HG03280 (cell line): Measurements from ENCODE around the gene GRK3.
"Not testable (repeated sequence)": the region's sequence is repeated elsewhere in the genome, so short reads cannot be mapped to it uniquely, and the experiment has no call there.

Experiments
- ATAC-seq: cut with Tn5 transposase; IDR thresholded peaks from one replicate; pipeline ENCODE4 v1.9.1; 2021; ENCODE audit warnings: mild to moderate bottlenecking, moderate library complexity; ENCODE audit not compliant: unreplicated experiment

GRK3 gene

DNA sequence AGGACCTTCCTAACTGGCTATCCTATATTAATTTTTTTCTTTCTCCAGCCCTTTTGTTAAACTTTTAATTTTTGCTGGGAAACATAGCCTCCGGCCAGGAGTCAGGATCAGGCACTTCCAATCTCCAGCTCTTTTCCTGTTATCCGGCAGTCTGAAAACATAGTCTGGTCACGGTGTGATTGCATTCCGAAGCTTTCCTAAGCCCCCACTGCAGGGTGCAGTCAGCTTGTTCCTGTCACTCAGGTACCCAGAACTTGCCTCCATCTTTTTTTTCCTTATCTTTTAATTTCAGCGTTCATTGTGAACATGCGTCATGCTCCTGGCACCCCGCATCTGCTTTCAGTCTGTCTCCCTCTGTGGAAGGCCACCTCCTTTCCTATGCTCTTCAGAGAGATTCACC, 59.4 kb downstream of the GRK3 start:
- ATAC-seq = no peak

GRCh38 chr22:25624476-25624875, 60.0 kb downstream of the GRK3 start:
- no peak for ATAC-seq

GRCh38 chr22:25625747-25626623, 61.5 kb downstream of the GRK3 start:
- ATAC-seq = not testable (repeated sequence)

- no peak for ATAC-seq
Measured at GRCh38 chr22:25626624-25626990, 62.1 kb downstream of the GRK3 start.

GRCh38 chr22:25627271-25627852, 62.9 kb downstream of the GRK3 start:
- no peak for ATAC-seq

- no peak for ATAC-seq
Measured at GRCh38 chr22:25628494-25628893, 64.0 kb downstream of the GRK3 start.

DNA sequence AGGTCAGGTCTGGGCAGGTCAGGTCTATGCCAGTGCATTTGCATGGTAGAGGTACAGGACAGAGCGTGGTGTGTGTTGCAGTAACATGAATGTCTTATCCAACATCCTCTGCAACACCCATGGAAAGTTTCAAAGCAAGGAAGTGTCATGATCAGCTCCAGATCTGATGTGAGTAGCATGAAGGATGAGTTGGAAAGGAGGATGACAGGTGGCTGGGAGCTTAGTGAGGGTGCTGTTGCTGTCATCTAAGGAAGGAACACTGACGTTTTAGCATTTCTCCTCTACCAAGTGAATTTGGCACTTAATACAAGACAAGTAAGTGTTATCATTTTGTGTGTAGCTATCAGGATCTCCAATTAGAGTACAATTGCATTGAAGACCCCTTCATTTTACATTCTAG, 65.1 kb downstream of the GRK3 start:
- no peak for ATAC-seq

DNA sequence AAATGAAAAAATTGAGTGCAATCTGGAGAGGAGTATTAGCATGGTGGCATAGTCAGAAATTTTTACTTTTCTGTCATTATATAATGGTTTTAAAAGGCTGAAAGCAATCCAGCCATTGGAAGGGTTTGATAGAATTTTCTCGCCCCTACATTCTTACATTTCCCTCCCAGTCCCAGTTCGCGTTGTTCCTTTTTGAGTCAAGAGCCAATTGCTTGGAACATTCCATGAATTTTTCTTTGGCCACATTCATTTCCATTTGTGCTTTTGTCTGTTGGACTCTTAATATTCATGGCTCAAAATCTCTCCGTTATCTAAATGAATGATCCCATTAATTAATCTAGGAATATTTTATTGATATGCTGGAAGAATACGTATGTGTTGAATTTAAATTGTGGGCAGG, 66.0 kb downstream of the GRK3 start:
- no peak for ATAC-seq

GRCh38 chr22:25636323-25636722, 71.8 kb downstream of the GRK3 start:
- no peak for ATAC-seq

GRCh38 chr22:25637032-25637431, 72.6 kb downstream of the GRK3 start:
- no peak for ATAC-seq

- no peak for ATAC-seq
Measured at GRCh38 chr22:25637672-25638071, 73.2 kb downstream of the GRK3 start.

- ATAC-seq = no peak
Measured at GRCh38 chr22:25638638-25639037, 74.2 kb downstream of the GRK3 start.

- ATAC-seq = no peak
Measured at GRCh38 chr22:25641650-25642049, 77.2 kb downstream of the GRK3 start.

GRCh38 chr22:25643232-25644000, 78.9 kb downstream of the GRK3 start:
- ATAC-seq = no peak

GRCh38 chr22:25644122-25644521, 79.6 kb downstream of the GRK3 start:
- ATAC-seq = no peak

DNA sequence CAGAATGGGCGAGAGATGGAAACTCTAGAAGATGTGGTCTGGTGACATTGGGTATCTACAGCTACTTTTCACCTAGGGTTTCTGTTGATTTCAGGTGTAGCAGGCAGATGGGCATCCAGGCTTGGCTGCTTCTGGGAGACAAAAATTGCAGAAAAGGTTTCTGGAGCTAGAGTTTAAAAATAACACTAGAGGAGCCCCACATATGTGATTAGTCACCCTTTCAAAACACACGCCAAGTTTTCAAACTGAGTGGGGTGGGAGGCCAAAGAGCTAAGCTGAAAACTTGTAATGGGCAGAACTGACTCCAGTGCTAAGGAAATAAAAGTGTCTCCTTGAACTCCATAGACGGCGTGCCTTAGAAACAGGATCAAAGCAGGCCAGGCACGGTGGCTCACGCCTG, 80.8 kb downstream of the GRK3 start:
- no peak for ATAC-seq

DNA sequence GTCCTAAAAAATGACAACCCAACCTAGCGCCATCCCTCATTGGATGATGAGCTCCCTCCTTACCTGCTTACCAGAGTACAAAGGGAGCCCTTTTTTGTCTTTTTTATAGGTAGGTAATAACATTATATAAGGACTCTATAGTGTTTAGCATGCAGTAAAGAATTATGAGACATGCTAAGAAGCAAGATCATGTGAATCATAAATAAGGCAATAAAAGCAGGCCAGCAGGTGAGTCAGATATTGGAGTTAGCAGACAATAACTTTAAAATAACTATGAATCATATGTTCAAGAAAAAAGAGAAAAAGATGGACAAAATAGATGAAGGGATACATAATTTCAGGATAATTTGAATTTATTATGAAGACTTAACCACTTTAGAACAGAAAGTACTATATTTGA, 81.5 kb downstream of the GRK3 start:
- ATAC-seq = no peak

GRCh38 chr22:25650833-25651232, 86.4 kb downstream of the GRK3 start:
- no peak for ATAC-seq

DNA sequence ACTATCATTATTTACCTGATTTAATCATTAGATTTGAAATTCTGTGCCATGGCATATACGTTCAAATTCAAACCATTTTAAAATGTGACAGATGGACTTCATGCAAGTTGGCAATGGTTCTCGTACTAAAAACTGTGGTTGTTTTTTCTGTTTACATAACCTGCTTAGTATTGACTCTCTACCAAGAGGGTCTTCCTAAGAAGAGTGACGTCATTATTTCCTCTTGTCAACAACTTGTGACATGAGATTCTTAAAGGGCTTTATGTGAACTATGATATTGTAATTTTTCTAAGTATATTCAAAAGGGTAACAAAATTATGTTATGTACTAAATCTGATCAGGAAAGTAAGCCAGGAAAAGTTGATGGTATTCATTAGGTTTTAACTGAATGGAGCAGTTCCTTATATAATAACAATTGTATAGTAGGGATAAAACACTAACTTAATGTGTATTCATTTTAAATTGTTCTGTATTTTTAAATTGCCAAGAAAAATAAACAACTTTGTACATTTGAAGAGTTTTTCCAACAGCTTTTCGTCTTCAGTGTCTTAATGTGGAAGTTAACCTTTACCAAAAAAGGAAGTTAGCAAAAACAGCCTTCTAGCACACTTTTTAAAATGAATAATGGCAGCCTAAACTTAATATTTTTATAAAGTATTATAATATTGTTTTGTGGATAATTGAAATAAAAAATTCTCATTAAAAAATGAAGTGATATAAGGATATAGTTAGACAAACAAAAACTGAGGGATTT, 87.0 kb downstream of the GRK3 start:
- no peak for ATAC-seq

- no peak for ATAC-seq
Measured at GRCh38 chr22:25654676-25655075, 90.2 kb downstream of the GRK3 start.

DNA sequence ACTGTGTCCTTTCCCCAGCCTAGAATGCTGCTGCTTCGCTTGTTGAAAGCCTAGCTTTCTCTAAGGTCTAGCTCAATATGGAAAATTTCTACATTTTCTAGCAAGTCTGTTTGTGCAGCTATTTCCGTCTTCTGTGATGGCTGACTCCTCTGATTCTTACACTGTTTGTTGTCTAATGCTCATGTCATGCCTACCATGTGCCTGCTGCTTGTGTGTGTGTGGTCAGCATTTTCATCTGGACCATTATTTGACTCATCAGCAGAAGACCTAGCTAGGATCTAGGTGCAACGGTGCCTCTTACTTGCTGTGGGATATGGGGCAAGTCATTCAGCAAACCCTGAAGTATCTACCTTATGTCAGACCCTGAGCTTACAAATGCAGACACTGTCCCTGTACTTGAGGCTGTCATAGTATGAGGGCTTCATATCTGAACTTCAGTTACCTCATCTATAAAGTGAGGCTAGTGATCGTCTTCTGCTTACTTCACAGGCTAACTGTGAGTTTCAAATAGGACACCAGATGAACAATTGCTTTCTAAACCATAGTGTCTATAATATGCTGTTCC, 91.0 kb downstream of the GRK3 start:
- ATAC-seq = no peak
